Islet of Langerhans (tissue), 1 donor: ENCODE measurements around the gene RSU1.

Source experiments
- FAIRE-seq: peaks from one replicate; lab custom pipeline; 2011; peaks lifted over from hg19 to GRCh38; lab: Jason Lieb, UNC

The RSU1 gene

DNA sequence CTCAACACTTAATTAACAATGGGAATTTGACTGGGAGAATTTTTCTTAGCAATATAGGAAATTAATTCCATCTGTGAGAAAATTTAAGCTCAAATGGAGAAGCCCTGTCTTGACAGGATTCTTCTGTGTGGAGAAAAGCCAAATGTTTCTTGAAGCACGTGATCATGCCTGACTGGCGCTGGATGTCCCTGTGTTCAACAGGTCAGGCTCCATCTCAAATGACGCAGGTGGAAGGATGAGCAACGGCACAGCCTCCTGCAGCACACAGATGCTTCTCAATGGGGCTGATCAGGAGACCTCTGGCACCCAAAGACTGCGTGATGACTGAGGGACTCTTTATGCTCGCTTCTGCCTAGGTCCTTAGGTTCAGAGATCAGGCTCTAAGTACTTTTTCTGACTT is 143.8 kb downstream of the RSU1 start:
- FAIRE-seq = no peak

DNA sequence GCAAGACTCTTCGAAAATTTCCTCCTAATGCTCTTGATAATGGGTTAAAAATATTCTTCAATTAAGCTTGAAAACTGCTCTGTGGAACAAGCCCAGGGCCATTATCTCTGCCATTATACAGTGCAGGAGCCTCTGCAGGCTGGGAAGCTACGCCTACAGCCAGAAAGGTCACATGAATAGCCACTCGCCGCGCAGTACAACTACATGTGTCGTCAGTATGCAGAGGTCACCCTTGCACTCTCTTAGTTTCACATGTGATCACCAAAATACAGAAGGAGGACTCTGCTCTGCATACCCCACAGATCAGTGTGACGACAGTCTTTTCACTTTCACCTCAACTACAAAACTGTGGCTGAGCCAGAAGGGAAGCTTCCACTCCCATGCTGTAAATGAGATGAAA is 153.8 kb downstream of the RSU1 start:
- FAIRE-seq = no peak

DNA sequence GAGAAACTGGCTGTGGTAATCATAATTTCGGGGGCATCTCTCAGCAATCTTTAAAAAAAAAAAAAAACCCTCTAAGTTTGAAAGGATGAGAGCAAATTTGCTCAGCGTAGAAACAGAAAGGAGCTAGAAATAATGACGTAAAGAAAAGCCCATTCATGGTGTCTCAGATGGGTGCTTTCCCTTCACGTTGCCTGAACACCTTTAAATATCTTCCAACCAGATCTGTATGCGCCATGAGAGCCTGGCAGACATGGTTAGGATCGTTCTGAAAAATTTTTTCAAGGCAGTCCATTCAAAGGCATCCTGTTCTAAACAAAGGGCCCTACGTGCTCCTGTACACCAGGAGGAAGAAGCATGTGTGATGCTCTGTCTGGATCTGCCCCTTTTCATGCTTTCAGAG is 154.3 kb downstream of the RSU1 start:
- FAIRE-seq = no peak

DNA sequence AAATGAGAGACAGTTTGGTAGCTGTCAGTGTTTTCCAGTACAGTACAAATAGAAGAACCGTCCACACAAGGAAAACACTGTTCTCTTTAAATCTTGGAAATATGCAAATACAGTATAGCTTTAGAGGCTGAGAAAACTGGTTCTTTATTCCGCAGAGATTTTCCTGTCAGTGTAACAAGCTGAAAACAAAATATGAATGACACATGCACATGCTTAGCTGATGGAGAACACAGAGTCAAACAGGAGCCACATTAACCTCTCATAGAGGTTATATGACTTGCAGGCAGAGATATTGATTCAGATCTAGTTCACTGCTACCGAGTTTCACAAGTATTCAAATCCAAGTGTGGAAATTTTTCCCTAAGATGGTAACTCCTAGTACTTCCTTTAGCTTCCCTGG is 160.3 kb downstream of the RSU1 start:
- FAIRE-seq = no peak

GRCh38 chr10:16653224-16653623 is 164.0 kb downstream of the RSU1 start:
- no peak for FAIRE-seq

GRCh38 chr10:16652154-16652553 is 165.1 kb downstream of the RSU1 start:
- FAIRE-seq = no peak

- no peak for FAIRE-seq
These were observed 167.5 kb downstream of the RSU1 start for GRCh38 chr10:16649757-16650156.

DNA sequence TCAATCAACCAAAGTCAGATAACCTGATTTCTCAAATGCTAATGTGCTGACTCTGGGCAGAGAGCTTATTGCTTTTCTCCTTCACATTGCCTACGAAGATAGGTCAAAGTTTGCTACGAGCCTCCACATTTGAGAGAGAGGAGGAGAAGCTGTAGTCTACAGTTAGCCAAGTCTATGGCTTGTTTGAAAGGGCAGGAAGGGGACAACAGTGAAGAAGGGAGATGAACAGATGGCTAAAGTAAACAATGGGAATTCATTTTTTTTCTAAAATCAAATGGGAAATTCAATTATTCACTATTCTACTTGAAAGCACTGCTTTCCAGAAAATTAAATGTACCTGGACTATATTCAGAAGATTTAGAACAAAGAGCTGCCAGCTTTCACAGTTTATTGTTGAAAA is 168.9 kb downstream of the RSU1 start:
- no peak for FAIRE-seq

- FAIRE-seq = no peak
These were observed 170.8 kb downstream of the RSU1 start for GRCh38 chr10:16646181-16647059.

GRCh38 chr10:16644146-16644545 is 173.1 kb downstream of the RSU1 start:
- FAIRE-seq = no peak

DNA sequence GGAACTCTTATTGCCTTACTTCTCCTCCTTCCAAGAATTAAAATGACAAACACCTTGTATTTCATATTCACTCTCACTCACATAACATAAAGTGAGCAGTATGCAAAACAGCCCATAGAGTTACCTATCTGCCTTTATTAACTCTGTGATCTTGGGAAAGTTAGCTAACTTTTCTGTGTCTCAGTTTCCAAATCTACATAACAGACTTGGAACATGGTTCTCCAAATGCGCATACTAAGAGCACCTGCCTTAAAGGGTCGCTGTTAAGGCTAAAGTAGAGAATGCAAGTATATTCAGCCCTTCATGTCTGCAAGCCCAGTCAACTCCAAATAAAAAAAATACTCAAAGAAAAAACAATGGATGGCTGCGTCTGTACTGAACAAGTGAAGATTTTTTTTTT is 173.7 kb downstream of the RSU1 start:
- FAIRE-seq = no peak

DNA sequence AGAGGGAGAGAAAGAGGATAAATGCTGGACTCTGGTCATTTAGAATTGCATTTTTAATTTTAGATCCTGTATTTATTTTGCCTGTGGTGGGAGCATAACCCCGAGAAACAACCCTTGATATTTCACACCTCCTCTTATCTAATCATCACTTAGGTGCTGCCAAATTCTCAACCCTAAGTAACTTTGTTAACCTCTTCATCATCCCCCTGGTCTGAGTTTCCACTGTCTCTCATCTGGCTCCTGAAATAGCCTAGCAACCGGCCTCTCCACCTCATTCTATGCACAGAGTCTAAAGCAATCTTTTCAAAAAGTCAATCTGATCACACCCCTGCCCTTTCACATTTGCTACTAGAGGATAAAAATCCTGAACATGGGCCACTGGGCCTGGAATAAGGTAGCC is 177.1 kb downstream of the RSU1 start:
- no peak for FAIRE-seq

GRCh38 chr10:16639471-16639870 is 177.8 kb downstream of the RSU1 start:
- no peak for FAIRE-seq

GRCh38 chr10:16632996-16633395 is 184.2 kb downstream of the RSU1 start:
- FAIRE-seq = no peak

DNA sequence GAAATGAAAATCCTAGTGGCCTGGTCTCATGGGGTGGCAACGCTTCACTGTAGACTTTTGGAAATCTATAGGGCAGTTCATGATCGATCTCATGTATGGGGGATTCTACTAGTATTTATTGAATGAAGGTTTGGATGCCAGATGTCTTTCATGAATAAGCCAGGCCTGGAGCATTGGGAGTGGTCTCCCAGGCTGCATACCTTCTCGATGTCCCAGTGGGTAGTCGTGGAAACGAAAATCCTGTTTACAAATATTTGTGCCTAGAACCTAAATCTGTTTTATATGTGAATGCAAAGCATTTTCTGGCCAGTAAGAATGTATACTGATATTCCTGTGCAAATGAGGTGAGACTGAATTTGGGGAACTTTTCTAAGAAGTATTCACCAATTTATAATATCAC is 190.5 kb downstream of the RSU1 start:
- FAIRE-seq = no peak

DNA sequence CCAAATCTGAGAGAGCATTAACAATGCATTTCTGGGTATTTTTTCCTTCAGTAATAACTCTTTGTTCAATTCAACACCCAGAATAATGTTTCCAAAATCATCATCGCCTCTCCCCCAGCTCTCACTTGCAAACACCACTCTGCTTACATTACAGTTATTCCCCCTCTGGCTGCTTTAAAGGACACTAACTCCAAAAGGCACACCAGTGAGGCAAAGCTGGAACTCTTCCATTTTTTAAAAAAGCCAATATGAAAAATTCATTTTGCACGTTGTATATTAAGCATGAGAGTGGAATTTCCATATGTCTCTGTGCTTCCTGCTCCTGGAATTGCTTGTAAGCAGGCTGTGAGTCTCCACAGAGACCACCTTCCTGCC is 204.3 kb downstream of the RSU1 start:
- FAIRE-seq = no peak

DNA sequence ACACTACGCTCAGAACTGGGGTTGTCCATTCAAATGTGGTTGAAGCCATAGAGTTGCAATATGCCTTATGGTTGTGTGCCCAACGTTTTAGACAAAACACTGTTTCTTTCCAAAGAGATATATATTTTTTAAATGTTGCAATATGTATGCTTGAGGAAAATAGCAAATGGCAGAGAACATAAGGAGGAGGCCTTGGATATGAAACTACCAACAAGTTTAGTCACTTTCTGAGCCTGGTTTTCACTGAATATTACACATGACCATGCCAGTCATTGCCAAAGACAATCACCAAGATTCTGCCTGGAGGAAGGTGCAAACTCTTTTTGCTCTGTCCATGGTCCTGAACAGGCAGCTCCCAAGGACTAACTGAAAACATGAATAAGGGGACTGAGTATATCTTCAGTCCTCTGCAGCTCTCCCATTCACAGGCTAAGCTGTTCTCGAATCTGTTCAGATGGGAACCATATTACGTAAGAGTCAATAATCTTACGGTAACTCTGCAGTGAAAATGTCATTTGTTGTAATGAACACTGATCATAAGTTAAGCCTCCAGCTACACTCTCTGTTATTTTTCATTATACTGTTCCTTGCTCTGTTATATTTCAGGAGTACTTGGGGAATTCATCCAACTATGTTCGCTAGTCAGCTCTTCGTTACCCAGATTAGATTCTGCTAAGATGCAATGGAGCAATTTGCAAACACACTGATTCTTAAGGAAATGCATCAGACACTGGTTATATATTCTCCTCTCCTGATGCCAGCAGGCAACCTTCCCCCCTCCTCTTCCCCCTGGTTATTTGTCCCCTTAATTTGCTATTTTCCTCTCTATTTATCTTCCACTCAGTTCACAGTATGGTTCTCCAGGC is 204.9 kb downstream of the RSU1 start:
- FAIRE-seq = no peak

DNA sequence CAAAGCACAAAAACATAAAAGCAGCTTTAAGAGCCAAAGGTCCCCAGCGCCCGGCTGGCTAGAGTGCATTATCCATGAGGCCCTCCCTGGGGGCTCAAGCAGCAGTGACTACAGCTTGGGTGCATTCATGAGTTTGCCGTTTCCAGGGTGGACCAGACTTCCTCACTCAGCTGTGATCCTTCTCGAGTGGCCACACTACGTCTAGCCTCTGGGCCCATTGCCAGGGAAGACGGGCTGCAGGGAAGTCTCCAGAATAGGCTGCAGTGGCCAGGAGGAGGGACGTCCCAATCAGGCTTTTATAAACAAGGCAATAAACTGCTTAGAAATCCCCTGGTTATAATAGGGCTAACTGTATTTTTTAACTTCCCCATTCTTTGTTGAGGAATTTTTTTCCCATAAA is 206.2 kb downstream of the RSU1 start:
- no peak for FAIRE-seq

DNA sequence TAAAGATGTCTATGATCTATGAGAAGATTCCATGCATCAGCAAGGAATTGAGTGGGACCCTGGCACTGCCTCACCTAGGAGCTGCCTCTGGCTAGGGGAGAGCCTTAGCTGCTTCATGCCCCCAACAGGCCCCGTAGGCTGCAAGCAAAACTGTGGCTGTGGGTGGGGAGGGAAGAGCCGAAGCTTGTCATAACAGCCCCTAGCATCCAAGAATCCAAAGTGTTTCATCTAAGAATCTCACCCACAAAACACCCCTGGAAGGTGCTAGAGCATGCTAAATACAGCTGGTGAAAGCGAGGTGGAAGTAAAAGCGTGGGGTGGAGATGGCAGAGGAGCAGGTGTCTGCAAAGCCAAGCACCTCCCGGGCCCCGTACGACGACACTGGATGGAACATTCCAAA is 208.0 kb downstream of the RSU1 start:
- no peak for FAIRE-seq

- no peak for FAIRE-seq
These were observed 210.3 kb downstream of the RSU1 start for GRCh38 chr10:16606923-16607322.

GRCh38 chr10:16606421-16606820 is 210.8 kb downstream of the RSU1 start:
- FAIRE-seq = no peak

DNA sequence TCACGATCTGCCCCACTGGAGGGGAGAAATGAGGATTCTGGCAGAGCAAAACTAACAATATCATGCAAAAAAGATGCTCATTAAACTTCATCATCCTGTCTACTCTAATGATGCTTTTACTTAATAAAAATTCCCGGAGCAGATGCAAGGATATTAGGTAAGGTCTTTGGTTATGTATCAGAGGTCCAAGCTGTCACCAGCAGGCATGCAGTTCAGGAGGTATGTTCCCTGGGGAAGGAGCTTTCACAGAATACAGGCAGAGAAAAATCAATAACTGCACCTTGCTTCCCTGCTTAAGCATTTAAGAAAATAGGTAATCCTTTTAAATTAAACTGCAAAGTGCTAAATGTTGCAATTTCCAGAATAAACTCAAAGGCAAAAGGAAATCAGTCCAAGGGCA is 213.9 kb downstream of the RSU1 start:
- FAIRE-seq = no peak

- FAIRE-seq = no peak
These were observed 215.0 kb downstream of the RSU1 start for GRCh38 chr10:16602104-16602775.
